ENCODE results near the gene NRG2.

DNA sequence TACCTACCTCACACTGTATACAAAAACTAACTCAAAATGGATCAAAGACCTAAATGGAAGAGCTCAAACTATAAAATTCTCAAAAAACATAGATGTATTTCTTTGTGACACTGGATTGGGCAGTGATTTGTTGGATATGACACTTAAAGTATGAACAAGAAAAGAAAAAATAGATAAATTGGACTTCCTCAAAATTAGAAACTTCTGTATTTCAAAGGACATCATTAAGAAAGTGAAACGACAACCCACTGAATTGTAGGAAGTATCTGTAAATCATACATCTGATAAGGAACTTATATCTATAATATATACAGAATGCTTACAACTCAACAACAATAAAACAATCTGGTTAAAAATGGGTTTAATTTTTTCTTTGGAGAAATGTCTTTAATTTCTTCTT lies 96.7 kb downstream of the NRG2 start:
- TF ChIP-seq, protein P1, sequence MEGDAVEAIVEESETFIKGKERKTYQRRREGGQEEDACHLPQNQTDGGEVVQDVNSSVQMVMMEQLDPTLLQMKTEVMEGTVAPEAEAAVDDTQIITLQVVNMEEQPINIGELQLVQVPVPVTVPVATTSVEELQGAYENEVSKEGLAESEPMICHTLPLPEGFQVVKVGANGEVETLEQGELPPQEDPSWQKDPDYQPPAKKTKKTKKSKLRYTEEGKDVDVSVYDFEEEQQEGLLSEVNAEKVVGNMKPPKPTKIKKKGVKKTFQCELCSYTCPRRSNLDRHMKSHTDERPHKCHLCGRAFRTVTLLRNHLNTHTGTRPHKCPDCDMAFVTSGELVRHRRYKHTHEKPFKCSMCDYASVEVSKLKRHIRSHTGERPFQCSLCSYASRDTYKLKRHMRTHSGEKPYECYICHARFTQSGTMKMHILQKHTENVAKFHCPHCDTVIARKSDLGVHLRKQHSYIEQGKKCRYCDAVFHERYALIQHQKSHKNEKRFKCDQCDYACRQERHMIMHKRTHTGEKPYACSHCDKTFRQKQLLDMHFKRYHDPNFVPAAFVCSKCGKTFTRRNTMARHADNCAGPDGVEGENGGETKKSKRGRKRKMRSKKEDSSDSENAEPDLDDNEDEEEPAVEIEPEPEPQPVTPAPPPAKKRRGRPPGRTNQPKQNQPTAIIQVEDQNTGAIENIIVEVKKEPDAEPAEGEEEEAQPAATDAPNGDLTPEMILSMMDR (conservative IDR thresholded peaks at IDR 0.05; ENCODE audit: low read depth, low read length): no peak
- no peak for TF ChIP-seq EZH2 (IDR thresholded peaks at IDR 0.05; ENCODE audit: borderline replicate concordance, low read depth, low read length, poor library complexity, severe bottlenecking)
